IPS DF 6.9 (cell line): ENCODE measurements around the gene KDSR.

Experiments used
- DNase-seq: peaks from one replicate; pipeline ENCODE4 v3.0.0-alpha.2; 2013; ENCODE audit warnings: low read depth, low spot score
- H3K27ac ChIP-seq: one replicate; pipeline ENCODE4 v1.5.1; 2013; ENCODE audit warnings: low read length, control low read depth
- H3K27me3 ChIP-seq: 2 replicates; pipeline ENCODE4 v1.6.1; 2013; ENCODE audit warnings: mild to moderate bottlenecking, low read length; ENCODE audit not compliant: control insufficient read depth, insufficient read depth
- H3K36me3 ChIP-seq: 2 replicates; pipeline ENCODE4 v1.6.1; 2013; ENCODE audit warnings: low read length; ENCODE audit not compliant: control insufficient read depth, insufficient read depth
- H3K4me1 ChIP-seq: 2 replicates; pipeline ENCODE4 v1.6.1; 2013; ENCODE audit warnings: low read length; ENCODE audit not compliant: control insufficient read depth, insufficient read depth
- H3K4me3 ChIP-seq: 2 replicates; pipeline ENCODE4 v1.5.1; 2013; ENCODE audit warnings: mild to moderate bottlenecking, low read length
- H3K9me3 ChIP-seq: 2 replicates; pipeline ENCODE4 v1.6.1; 2013; ENCODE audit warnings: low read length, inconsistent platforms; ENCODE audit not compliant: control insufficient read depth, insufficient read depth
- WGBS: extraction: QIAGEN DNeasy Blood & Tissue Kit; methylation state at CpG from one replicate; pipeline ENCODE4 v1.1.7; 2013; ENCODE audit warnings: mixed read lengths, missing lambda C conversion rate; ENCODE audit not compliant: insufficient read length, insufficient coverage; 5-methylcytosine and 5-hydroxymethylcytosine counted together

KDSR gene

DNA sequence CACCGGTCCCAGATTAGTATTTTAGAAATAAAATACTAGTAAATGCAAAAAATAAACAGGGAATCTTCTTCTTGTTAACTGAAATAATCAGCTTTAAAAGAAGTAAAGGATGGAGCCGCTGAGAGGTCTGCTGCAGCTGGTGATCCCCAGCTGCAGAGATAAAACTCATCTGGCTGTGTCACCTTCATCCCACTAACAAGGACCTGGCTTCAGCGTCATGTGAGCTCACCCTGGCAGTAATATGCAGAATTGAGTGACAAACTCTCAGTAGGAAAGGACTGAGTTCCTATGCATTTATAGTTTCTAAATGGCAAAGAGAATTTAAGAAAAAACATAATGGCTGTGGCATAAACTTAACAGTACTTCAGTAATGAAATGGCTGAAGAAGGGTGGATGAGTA lies 27.9 kb upstream of the KDSR start:
- Histone ChIP-seq H3K9me3 (0 out of 2 replicates have a peak, but pooled peaks cover 1% of the 10 kb centered on the region), H3K4me1 (no peaks in the 10 kb centered on the region), H3K27me3 (no peaks in the 10 kb centered on the region), H3K27ac (no peak overlapping the region), H3K4me3 (no peak overlapping the region), H3K36me3 (peaks cover 4% of the 10 kb centered on the region; the same call in 1 of the 2 replicates)
- no CpG with 5 or more reads among the region's 3 CpGs for WGBS
- DNase-seq = no peak

DNA sequence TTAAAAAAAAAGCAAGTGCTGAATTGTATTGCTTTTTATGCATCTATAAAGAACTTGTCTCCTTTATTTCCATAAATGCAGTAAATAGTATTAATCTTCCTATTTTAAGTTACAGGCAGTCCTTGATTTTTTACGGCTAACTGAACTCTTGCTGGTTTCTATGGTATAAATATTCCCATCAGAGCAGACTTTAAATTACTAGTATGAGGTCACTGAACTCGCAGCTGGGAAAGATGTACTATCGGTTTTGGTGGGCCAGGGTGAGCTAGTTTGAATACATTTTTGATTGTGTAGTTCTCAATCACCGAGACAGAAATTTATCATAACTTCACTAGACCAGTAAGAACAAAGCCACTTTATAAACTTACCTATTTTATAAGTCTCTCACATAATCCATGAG lies 20.9 kb upstream of the KDSR start:
- WGBS = no CpG with 5 or more reads among the region's 4 CpGs

DNA sequence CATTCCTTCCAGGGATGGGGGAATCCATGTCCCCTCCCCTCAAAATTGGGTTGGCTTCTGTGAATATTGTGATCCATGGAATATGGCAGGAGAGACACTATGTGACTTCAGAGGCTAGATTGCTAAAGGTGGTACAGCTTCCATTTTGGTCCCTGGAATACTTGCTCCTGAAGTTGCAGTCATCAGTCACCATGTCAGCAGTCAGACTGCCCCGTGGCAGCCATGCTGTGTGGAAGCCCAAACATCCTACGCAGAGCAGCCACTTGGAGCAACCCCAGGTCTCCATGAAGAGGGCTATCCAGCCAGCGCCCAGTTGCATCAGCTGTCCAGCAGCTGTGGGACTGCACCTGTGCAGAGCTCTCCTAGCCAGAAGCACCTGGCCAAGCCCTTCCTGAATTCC lies 15.8 kb upstream of the KDSR start:
- no peaks in the 10 kb centered on the region for H3K36me3 ChIP-seq
- no peak for DNase-seq
- H3K4me1 ChIP-seq = no peaks in the 10 kb centered on the region
- no peak overlapping the region for H3K27ac ChIP-seq
- WGBS = no CpG with 5 or more reads among the region's 3 CpGs
- no peaks in the 10 kb centered on the region for H3K27me3 ChIP-seq
- H3K9me3 ChIP-seq = no peaks in the 10 kb centered on the region
- H3K4me3 ChIP-seq = no peak overlapping the region

More for the DNA sequence above, 20.9 kb upstream of the KDSR start:
- no peak overlapping the region for H3K4me3 ChIP-seq
- H3K27me3 ChIP-seq = no peaks in the 10 kb centered on the region
- H3K4me1 ChIP-seq = no peaks in the 10 kb centered on the region
- no peak for DNase-seq
- H3K27ac ChIP-seq = no peak overlapping the region
- H3K9me3 ChIP-seq = no peaks in the 10 kb centered on the region
- no peaks in the 10 kb centered on the region for H3K36me3 ChIP-seq

DNA sequence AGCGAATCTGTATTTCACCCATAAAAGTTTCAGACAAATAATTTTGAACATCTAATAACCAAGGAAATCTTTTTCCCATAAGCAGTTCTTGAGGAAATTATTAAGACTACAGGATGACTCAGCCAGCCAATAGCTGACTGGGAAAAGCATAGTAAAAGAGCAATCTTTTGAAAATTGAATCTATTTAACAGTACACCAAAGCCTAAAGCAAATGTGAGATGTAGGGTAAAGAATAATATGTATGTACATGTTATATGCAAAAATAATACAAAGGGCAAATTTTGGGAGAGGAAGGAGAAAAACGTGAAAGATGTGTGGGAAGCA lies 12.6 kb upstream of the KDSR start:
- 100% methylated on average over 1 of the region's 2 CpGs for WGBS
- no peak overlapping the region for H3K4me3 ChIP-seq
- H3K4me1 ChIP-seq = no peaks in the 10 kb centered on the region
- no peaks in the 10 kb centered on the region; the same call in 1 of the 2 replicates for H3K9me3 ChIP-seq
- H3K36me3 ChIP-seq = no peaks in the 10 kb centered on the region
- no peak overlapping the region for H3K27ac ChIP-seq
- H3K27me3 ChIP-seq = no peaks in the 10 kb centered on the region
- DNase-seq = no peak

DNA sequence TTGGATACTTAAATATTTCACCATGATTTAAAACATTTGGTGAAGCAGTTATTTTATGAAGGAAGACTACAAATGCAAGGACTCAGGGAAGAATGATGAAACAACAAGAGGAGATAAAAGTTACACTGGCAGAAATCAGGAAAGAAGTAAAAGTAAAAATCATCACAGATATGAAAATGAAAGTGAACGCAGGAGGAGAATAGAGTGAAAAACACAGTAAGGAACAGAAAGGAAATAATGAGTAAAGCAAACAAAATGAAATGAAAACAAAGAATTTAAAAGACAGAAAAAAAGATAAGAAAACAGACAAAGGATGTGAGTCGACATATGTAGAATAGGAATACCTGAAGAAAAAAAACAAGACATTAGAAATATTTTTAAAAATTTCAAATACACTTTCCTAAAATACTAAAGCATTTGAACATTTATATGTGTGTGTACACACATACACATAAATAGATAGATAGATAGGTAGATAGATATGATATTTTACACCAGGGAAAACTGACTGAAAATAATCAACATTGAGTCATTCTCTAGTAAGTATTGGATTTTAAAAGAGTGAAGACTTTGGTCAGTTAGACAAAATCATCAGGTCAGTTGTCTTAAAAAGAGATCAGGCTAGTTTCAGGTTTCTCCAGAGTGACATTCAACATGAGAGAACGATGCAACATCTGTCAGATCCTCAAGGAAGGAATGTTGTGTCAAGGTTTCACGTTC lies 12.1 kb upstream of the KDSR start:
- no peak overlapping the region for H3K27ac ChIP-seq
- whole genome bisulfite sequencing = no CpG with 5 or more reads among the region's 4 CpGs

DNA sequence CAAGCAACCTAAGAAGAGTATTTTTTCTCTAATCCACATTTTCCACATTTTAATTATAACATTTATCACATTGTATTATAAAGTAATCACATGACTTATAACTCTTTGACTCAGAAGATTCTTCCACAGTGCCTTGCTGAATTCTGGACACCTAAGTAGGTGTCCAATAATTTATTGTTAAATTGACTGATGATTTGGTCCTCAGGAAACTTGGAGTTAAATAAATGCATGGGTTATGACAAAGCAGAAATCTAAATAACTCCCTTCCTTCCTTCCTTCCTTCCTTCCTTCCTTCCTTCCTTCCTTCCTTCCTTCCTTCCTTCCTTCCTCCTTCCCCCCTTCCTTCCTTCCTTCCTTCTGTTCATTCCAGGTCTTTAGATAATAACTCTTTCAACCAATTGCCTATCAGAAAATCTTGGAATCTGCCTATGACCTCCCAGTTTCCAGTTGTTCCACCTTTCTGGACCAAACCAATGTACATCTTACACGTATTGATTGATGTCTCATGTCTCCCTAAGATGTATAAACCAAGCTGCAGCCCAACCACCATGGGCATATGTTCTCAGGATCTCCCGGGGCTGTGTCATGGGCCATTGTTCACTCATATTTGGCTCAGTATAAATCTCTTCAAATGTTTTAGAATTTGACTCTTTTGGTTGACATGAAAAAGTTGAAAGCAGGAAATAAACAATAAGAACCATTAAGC lies 10.4 kb upstream of the KDSR start:
- Histone ChIP-seq H3K27me3 (no peaks in the 10 kb centered on the region), H3K27ac (no peak overlapping the region), H3K4me3 (no peak overlapping the region), H3K36me3 (no peaks in the 10 kb centered on the region), H3K4me1 (no peaks in the 10 kb centered on the region), H3K9me3 (no peaks in the 10 kb centered on the region; the same call in 1 of the 2 replicates)
- DNase-seq = no peak
- WGBS = no CpG with 5 or more reads among the region's 2 CpGs

More for the DNA sequence above, 12.1 kb upstream of the KDSR start:
- Histone ChIP-seq H3K36me3 (no peaks in the 10 kb centered on the region), H3K27me3 (no peaks in the 10 kb centered on the region), H3K4me3 (no peak overlapping the region), H3K4me1 (no peaks in the 10 kb centered on the region), H3K9me3 (no peaks in the 10 kb centered on the region; the same call in 1 of the 2 replicates)
- no peak for DNase-seq

DNA sequence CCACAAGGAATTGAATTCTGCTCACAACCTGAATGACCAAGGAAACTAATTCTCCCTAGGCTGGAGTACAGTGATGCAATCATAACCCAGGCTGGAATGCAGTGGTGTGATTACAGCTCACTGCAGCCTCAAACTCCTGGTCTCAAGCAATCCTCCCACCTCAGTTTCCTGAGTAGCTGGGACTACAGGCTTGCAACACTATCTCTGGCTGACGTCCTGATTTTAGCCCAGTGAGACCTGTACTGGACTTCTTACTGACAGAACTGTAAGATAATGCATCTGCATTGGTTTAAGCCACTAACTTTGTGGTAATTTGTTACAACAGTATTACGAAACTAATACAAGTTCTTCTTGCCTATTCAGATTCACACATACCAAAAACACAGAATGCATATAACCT lies 9.5 kb upstream of the KDSR start:
- Histone ChIP-seq H3K9me3 (no peaks in the 10 kb centered on the region; the same call in 1 of the 2 replicates), H3K4me3 (no peak overlapping the region), H3K27ac (no peak overlapping the region), H3K36me3 (no peaks in the 10 kb centered on the region), H3K4me1 (no peaks in the 10 kb centered on the region), H3K27me3 (no peaks in the 10 kb centered on the region)
- WGBS = no CpG with 5 or more reads among the region's 2 CpGs
- DNase-seq = no peak

DNA sequence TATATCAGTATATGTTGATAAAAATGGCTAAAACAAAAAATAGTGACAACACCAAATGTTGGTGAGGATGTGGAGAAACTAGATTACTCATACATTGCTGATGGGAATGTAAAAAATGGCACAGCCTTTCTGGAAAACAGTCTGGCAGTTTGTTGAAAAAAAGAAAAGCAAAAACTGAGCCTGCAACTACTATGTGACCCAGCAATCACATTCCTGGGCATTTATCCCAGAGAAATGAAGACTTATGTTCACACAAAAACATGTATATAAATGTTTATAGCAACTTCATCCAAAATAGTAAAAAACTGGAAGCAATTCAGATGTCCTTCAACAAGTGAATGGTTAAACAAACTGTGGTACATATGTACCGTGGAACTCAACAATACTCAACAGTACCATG lies 7.5 kb upstream of the KDSR start:
- Histone ChIP-seq H3K4me3 (no peak overlapping the region), H3K27me3 (no peaks in the 10 kb centered on the region; the same call in 1 of the 2 replicates), H3K27ac (no peak overlapping the region), H3K4me1 (no peaks in the 10 kb centered on the region), H3K9me3 (no peaks in the 10 kb centered on the region; the same call in 1 of the 2 replicates), H3K36me3 (no peaks in the 10 kb centered on the region)
- DNase-seq = no peak
- whole genome bisulfite sequencing = no CpG with 5 or more reads among the region's 1 CpG

DNA sequence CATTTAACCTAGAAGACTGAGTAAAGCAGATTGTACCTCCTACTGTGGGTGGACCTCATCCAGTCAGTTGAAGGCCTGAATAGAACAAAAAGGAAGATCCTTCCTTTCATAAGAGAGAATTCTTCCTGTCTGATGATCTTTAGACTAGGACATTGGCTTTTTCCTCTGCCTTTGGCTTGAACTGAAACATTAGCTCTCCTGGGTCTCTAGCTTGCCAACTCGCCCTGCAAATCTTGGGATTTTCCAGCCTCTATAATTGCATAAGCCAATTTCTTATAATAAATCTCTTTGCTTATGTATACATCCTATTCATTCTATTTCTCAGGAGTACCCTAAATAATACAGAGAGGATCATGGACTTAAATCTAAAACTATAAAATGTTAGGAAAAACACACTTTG lies 6.2 kb upstream of the KDSR start:
- Histone ChIP-seq H3K4me3 (no peak overlapping the region), H3K36me3 (no peaks in the 10 kb centered on the region; the same call in 1 of the 2 replicates), H3K27ac (no peak overlapping the region), H3K4me1 (no peaks in the 10 kb centered on the region), H3K9me3 (no peaks in the 10 kb centered on the region; the same call in 1 of the 2 replicates), H3K27me3 (no peaks in the 10 kb centered on the region; the same call in 1 of the 2 replicates)
- no CpG with 5 or more reads among the region's 1 CpG for WGBS
- DNase-seq = no peak

DNA sequence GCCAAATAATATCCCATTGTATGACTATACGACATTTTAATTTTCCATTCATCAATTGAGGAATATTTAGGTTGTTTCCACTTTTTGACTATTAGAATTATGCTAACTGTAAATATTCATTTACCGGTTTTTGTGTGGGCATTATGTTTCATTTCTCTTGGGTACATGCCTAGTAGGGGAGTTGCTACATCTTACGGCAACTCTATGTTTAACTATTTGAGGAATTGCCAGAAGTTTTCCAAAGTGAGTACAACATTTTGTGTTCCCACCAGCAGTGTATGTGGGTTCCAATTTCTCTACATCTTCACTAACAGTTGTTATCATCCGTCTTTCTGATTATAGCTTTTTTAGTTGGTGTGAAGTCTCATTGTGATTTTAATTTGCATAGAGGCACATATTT lies 1.6 kb upstream of the KDSR start:
- no peak overlapping the region for H3K4me3 ChIP-seq
- no peaks in the 10 kb centered on the region; the same call in 1 of the 2 replicates for H3K36me3 ChIP-seq
- DNase-seq = no peak
- H3K4me1 ChIP-seq = no peaks in the 10 kb centered on the region
- H3K27me3 ChIP-seq = no peaks in the 10 kb centered on the region; the same call in 1 of the 2 replicates
- H3K9me3 ChIP-seq = no peaks in the 10 kb centered on the region
- H3K27ac ChIP-seq = no peak overlapping the region
- 100% methylated on average over 1 of the region's 4 CpGs for WGBS
